22Rv1 (cell line): Measurements from ENCODE around the gene FAM131C.

Experiments used
- CTCF ChIP-seq: fragments of 450-650 bp; IDR thresholded peaks from 2 replicates; pipeline ENCODE4 v1.5.1; 2017; ENCODE audit warnings: mild to moderate bottlenecking
- ZFX ChIP-seq: fragments of 450-650 bp; IDR thresholded peaks from 2 replicates; pipeline ENCODE4 v1.6.1; 2017; ENCODE audit warnings: antibody characterized with exemption, borderline replicate concordance

- no peak for TF ChIP-seq CTCF
- no peak for TF ChIP-seq ZFX
These were observed 22.4 kb downstream of the FAM131C start for GRCh38 chr1:16051039-16051438.
